ENCODE results near the gene ADARB2.

Gene ADARB2

GRCh38 chr10:1216574-1217236 is 520.6 kb downstream of the ADARB2 start:
- FAIRE-seq (no peak), DNase-seq (ENCODE audit: low spot score) (no peak)

- DNase-seq (ENCODE audit: low spot score): no peak
- FAIRE-seq: no peak
Measured at GRCh38 chr10:1215862-1216573, 521.3 kb downstream of the ADARB2 start.

DNA sequence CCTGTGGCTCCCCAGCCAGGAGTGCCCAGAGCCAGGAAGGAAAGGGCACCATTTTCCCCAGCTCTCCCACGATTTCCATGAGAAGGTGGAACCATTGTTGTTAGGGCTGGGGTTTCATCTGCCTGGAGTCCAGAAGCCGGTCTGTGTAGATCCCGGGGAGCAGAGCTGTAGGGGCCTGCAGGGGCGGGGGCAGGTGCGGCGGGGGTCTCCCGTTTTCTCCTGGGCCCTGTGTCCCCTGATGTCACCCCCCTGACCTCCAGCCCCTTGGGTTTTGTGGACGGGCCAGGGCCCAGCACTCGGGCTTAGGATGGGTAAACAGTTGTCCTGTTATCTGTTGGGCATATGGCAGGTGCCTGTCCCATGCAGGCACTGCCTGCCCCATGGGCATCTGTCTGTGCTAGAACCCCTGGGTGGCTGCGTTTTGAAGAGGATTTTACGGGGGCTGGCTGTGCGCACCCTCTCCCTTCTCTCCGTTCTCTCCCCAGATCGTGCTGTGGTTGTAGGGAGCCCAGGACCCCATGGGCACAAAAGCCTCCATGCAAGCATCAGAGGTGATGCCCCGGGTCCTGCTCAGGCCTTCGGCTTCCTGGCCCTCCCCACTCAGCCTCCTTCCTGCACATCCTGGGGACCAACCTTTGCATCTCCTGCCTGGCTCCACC is 522.3 kb downstream of the ADARB2 start:
- DNase-seq (ENCODE audit: low spot score): no peak
- FAIRE-seq: no peak

DNA sequence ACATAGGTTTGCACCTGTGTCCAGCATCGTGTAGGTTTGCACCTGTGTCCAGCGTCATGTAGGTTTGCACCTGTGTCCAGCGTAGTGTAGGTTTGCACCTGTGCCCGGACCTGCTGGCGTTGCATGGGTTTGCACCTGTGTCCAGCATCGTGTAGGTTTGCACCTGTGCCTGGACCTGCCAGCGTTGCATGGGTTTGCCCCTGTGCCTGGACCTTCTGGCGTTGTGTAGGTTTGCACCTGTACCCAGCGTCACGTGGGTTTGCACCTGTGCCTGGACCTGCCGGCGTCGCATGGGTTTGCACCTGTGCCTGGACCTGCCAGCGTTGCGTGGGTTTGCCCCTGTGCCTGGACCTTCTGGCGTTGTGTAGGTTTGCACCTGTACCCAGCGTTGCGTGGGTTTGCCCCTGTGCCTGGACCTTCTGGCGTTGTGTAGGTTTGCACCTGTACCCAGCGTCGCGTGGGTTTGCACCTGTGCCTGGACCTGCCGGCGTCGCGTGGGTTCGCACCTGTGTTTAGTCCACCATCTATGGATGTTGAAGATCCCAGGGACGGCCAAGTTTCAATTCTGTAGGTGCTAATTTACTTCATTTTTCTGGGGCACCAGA is 523.2 kb downstream of the ADARB2 start:
- FAIRE-seq (no peak), DNase-seq (ENCODE audit: low spot score) (no peak)

GRCh38 chr10:1213252-1214070 is 523.9 kb downstream of the ADARB2 start:
- FAIRE-seq (no peak), DNase-seq (ENCODE audit: low spot score) (no peak)

DNA sequence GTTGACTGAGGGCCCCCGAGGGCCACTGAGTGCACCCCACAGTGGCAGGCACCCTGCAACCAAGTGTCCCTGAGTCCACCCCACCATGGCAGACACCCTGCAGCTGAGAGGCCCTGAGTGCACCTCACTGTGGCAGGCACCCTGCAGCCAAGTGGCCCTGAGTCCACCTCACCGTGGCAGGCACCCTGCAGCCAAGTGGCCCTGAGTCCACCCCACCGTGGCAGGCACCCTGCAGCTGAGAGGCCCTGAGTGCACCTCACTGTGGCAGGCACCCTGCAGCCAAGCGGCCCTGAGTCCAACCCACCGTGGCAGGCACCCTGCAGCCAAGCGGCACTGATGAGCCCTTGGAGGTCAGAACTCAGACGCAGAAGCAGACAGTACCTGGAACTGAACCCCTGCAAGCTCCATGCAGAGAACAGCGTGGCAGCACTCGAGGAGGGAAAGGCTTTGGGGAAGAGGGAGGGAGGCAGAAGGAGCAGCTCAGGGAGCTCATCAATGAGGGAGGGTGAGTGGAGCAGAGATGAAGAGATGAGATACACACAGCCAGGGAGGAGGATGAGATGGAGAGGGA is 524.7 kb downstream of the ADARB2 start:
- DNase-seq (ENCODE audit: low spot score): no peak
- FAIRE-seq: no peak

GRCh38 chr10:1211844-1212570 is 525.3 kb downstream of the ADARB2 start:
- DNase-seq (ENCODE audit: low spot score) (no peak), FAIRE-seq (no peak)

GRCh38 chr10:1210667-1211066 is 526.7 kb downstream of the ADARB2 start:
- DNase-seq (ENCODE audit: low spot score) (no peak), FAIRE-seq (no peak)

- FAIRE-seq (no peak), DNase-seq (ENCODE audit: low spot score) (no peak)
Measured at GRCh38 chr10:1209355-1209979, 527.9 kb downstream of the ADARB2 start.

GRCh38 chr10:1208366-1209311 is 528.7 kb downstream of the ADARB2 start:
- DNase-seq (ENCODE audit: low spot score) (no peak), FAIRE-seq (no peak)

DNA sequence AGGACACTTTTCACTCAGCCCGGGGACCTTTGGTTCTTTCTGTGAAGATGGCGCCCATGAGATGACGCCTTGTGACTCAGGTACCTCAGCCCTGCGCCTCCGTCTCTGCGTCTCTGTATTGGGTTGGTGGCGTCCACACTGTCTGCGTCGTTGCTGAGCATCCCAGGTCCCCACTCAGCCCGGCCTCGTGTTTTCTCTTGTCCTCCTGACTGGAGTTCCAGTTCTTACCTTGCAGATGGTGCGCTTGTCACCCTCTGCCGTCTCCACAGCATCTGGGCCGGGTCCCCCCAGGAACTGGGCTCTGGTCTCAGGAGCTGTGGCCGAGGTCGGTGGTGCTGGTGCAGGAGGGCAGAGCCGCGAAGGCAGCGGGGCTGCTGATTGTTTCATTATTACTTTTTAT is 530.7 kb downstream of the ADARB2 start:
- FAIRE-seq: no peak

GRCh38 chr10:1206101-1206500 is 531.2 kb downstream of the ADARB2 start:
- DNase-seq (ENCODE audit: low spot score): no peak
- FAIRE-seq: no peak

More for the DNA sequence above, 530.7 kb downstream of the ADARB2 start:
- no peak for DNase-seq (ENCODE audit: low spot score)

- FAIRE-seq (no peak), DNase-seq (ENCODE audit: low spot score) (no peak)
Measured at GRCh38 chr10:1205450-1206030, 531.8 kb downstream of the ADARB2 start.

GRCh38 chr10:1204434-1205326 is 532.6 kb downstream of the ADARB2 start:
- no peak for FAIRE-seq
- no peak for DNase-seq (ENCODE audit: low spot score)

DNA sequence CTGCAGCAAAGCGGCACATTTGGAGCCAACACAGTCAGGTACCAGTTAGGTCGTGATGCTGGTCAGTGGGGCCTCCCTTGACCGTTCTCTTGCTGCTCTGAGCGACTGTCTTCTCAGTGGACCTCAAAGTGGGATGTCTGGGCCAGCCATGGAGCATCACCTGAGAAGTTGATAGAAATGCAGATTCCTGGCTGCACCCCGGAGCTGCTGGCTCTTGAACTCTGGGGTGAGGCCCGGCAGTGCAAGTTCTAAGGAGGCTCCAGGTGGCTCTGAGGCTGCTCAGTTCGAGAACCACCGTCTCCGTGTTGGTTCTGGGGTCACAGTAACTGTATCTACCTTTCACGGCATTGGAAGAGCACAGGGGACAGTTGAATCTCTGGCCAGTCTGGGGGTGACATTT is 533.6 kb downstream of the ADARB2 start:
- DNase-seq (ENCODE audit: low spot score): no peak
- no peak for FAIRE-seq

- DNase-seq (ENCODE audit: low spot score) (no peak), FAIRE-seq (no peak)
Measured at GRCh38 chr10:1203216-1203615, 534.1 kb downstream of the ADARB2 start.

DNA sequence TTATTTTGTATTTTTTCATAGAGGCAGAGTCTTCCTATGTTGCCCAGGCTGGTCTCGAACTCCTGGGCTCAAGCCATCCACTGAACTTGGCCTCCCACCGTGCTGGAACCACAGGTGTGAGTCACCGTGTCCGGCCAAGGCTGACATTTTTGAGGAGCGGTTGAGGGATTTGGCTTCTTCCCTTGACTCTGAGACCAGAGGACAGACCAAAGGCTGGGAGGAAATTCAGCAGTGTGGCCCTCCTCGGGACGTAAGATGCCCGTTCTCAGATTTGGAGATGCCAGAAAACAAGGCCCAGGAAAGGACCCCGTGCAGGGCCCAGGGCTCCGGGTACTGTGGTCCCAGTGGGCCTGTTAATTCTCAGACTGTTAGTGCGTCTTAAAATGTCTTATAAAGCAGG is 535.0 kb downstream of the ADARB2 start:
- FAIRE-seq (no peak), DNase-seq (ENCODE audit: low spot score) (no peak)

Data from RCC 7860 (cell line).